GM23338 (cell line): ENCODE measurements around the gene MUC12. TPM values are rescaled to one million over a fixed set of nuclear protein-coding genes. Genes with fewer than 3 reads are reported as not detected.

Experiments
- ATAC-seq: fragments of 200-7000 bp; cut with Tn5 transposase; 3 replicates; pipeline ENCODE4 v1.9.1; 2020
- DNase-seq: peaks from one replicate; pipeline ENCODE4 v3.0.0-alpha.2; 2015; ENCODE audit warnings: low spot score
- H2AFZ ChIP-seq: fragments of 200-600 bp; sonication (generic); 2 replicates; pipeline ENCODE4 v1.8.0; 2016; ENCODE audit warnings: antibody characterized with exemption, mild to moderate bottlenecking, moderate library complexity
- H3F3A ChIP-seq: fragments of 200-600 bp; sonication (generic); replicated peaks from 2 replicates; pipeline ENCODE4 v1.8.0; 2017; ENCODE audit warnings: antibody characterized with exemption, mixed run types, low read depth
- H3K27ac ChIP-seq: fragments of 200-600 bp; sonication (generic); 2 replicates; pipeline ENCODE4 v1.6.1; 2016; ENCODE audit warnings: low read depth
- H3K27me3 ChIP-seq: fragments of 200-600 bp; sonication (generic); 2 replicates; pipeline ENCODE4 v1.8.0; 2016; ENCODE audit warnings: mild to moderate bottlenecking, mixed run types, moderate library complexity; ENCODE audit not compliant: insufficient read depth
- H3K36me3 ChIP-seq: fragments of 200-600 bp; sonication (generic); 2 replicates; pipeline ENCODE4 v1.8.0; 2016; ENCODE audit warnings: mild to moderate bottlenecking; ENCODE audit not compliant: insufficient read depth
- H3K4me1 ChIP-seq: fragments of 200-600 bp; sonication (generic); 2 replicates; pipeline ENCODE4 v1.8.0; 2016; ENCODE audit warnings: mild to moderate bottlenecking, moderate library complexity; ENCODE audit not compliant: insufficient read depth
- H3K4me2 ChIP-seq: fragments of 200-600 bp; sonication (generic); 2 replicates; pipeline ENCODE4 v1.7.1; 2017; ENCODE audit warnings: mixed run types
- H3K4me3 ChIP-seq: fragments of 200-600 bp; sonication (generic); 2 replicates; pipeline ENCODE4 v1.6.1; 2016; ENCODE audit warnings: mixed run types
- H3K79me2 ChIP-seq: fragments of 200-600 bp; sonication (generic); replicated peaks from 2 replicates; pipeline ENCODE4 v1.8.0; 2017; ENCODE audit warnings: mild to moderate bottlenecking; ENCODE audit not compliant: insufficient read depth
- H3K9me2 ChIP-seq: fragments of 200-600 bp; sonication (generic); 2 replicates; pipeline ENCODE4 v1.8.0; 2017; ENCODE audit not compliant: insufficient read depth
- H4K20me1 ChIP-seq: fragments of 200-600 bp; sonication (generic); replicated peaks from 2 replicates; pipeline ENCODE4 v1.8.0; 2017; ENCODE audit warnings: mild to moderate bottlenecking; ENCODE audit not compliant: insufficient read depth
- H3K27ac Mint-ChIP-seq: 2 replicates; pipeline ENCODE4 v1.8.0; 2020; ENCODE audit warnings: inconsistent platforms, mild to moderate bottlenecking, moderate library complexity, mixed read lengths
- H3K27me3 Mint-ChIP-seq: 3 replicates; pipeline ENCODE4 v1.8.0; 2022; ENCODE audit warnings: low read depth, mild to moderate bottlenecking, moderate library complexity, mixed read lengths, inconsistent platforms; ENCODE audit not compliant: insufficient read depth, poor library complexity
- H3K36me3 Mint-ChIP-seq: 3 replicates; pipeline ENCODE4 v1.8.0; 2021; ENCODE audit warnings: low read depth, mild to moderate bottlenecking, inconsistent platforms, moderate library complexity, mixed read lengths
- H3K4me1 Mint-ChIP-seq: 3 replicates; pipeline ENCODE4 v1.8.0; 2020; ENCODE audit warnings: mild to moderate bottlenecking, inconsistent platforms, mixed read lengths
- H3K4me3 Mint-ChIP-seq: 3 replicates; pipeline ENCODE4 v1.8.0; 2021; ENCODE audit warnings: moderate library complexity, mild to moderate bottlenecking, inconsistent platforms, mixed read lengths
- H3K9me3 Mint-ChIP-seq: 3 replicates; pipeline ENCODE4 v1.8.0; 2020; ENCODE audit warnings: moderate library complexity, mild to moderate bottlenecking, inconsistent platforms, mixed read lengths
- CREB1 ChIP-seq: fragments of 250-450 bp; sonication (Bioruptor Pico); IDR thresholded peaks from 2 replicates; pipeline ENCODE4 v1.5.0; 2020; ENCODE audit warnings: low read depth, mild to moderate bottlenecking, moderate library complexity
- CTCF ChIP-seq, 2 experiments: fragments of 200-600 bp in 1 of 2; sonication (generic) in 1 of 2; conservative IDR thresholded peaks; 2 replicates each; pipeline versions ENCODE4 v1.5.1 to v1.6.1; 2016 to 2017; ENCODE audit warnings: antibody characterized with exemption in 2 of 2, low read depth in 2 of 2, mild to moderate bottlenecking in 2 of 2, moderate library complexity in 1 of 2
- ETS1 ChIP-seq: IDR thresholded peaks from 2 replicates; pipeline ENCODE4 v1.6.1; 2016; ENCODE audit warnings: antibody characterized with exemption
- EZH2 ChIP-seq: fragments of 200-600 bp; sonication (generic); IDR thresholded peaks from one replicate; pipeline ENCODE4 v1.8.0; 2017; ENCODE audit warnings: antibody characterized with exemption, mild to moderate bottlenecking, low read depth; ENCODE audit not compliant: unreplicated experiment
- EZH2phosphoT487 ChIP-seq: fragments of 200-600 bp; sonication (generic); IDR thresholded peaks from one replicate; pipeline ENCODE4 v1.8.1; 2018; ENCODE audit warnings: antibody characterized with exemption; ENCODE audit not compliant: unreplicated experiment
- JUNB ChIP-seq: IDR thresholded peaks from one replicate; pipeline ENCODE4 v1.6.1; 2016; ENCODE audit warnings: antibody characterized with exemption; ENCODE audit not compliant: unreplicated experiment
- NANOG ChIP-seq: IDR thresholded peaks from 2 replicates; pipeline ENCODE4 v1.6.1; 2016; ENCODE audit warnings: antibody characterized with exemption, borderline replicate concordance
- POLR2AphosphoS5 ChIP-seq: IDR thresholded peaks from 2 replicates; pipeline ENCODE4 v1.6.1; 2016; ENCODE audit warnings: antibody characterized with exemption, low read depth
- REST ChIP-seq: IDR thresholded peaks from one replicate; pipeline ENCODE4 v1.6.1; 2018; ENCODE audit warnings: antibody characterized with exemption; ENCODE audit not compliant: unreplicated experiment
- STAT1 ChIP-seq: IDR thresholded peaks from one replicate; pipeline ENCODE4 v1.6.1; 2016; ENCODE audit warnings: antibody characterized with exemption; ENCODE audit not compliant: unreplicated experiment
- ZNF114 ChIP-seq: fragments of 250-450 bp; sonication (Bioruptor Pico); IDR thresholded peaks from 2 replicates; pipeline ENCODE4 v1.5.0; 2020; ENCODE audit warnings: mild to moderate bottlenecking, moderate library complexity
- ZNF331 ChIP-seq: fragments of 250-450 bp; sonication (Bioruptor Pico); IDR thresholded peaks from 2 replicates; pipeline ENCODE4 v1.5.0; 2020; ENCODE audit warnings: low read depth, mild to moderate bottlenecking, moderate library complexity
- ZNF462 ChIP-seq: fragments of 250-450 bp; sonication (Bioruptor Pico); IDR thresholded peaks from 2 replicates; pipeline ENCODE4 v1.5.0; 2020; ENCODE audit warnings: mild to moderate bottlenecking, moderate library complexity
- polyA plus RNA-seq: library from polyadenylated mRNA; unstranded; fragments of >200 nt; fragmentation: Nextera tagmentation; extraction: Ambion mirVana; gene quantifications from 2 replicates; pipeline ENCODE4 v1.2.1, GENCODE V29; 2016
- total RNA-seq: library from RNA; depleted of rRNA; stranded (reverse); fragments of >200 nt; shearing (Covaris generic); gene quantifications from 2 replicates; pipeline ENCODE4 v1.2.3, GENCODE V29; 2014

MUC12 gene
- total and polyA plus RNA-seq, 2 experiments from 2014 or later, result 4.6 to 18.0 TPM

GRCh38 chr7:100978300-100978699, 8.9 kb downstream of the MUC12 start:
- DNase-seq (no peak), ATAC-seq (no peak)
- Mint-ChIP-seq H3K4me3 (no peak overlapping the region), H3K4me1 (no peaks in the 10 kb centered on the region; the same call in 2 of the 3 replicates), H3K9me3 (no peaks in the 10 kb centered on the region), H3K27ac (no peak overlapping the region), H3K36me3 (no peaks in the 10 kb centered on the region), H3K27me3 (peaks cover 16% of the 10 kb centered on the region)
- no peaks in the 10 kb centered on the region for H4K20me1 ChIP-seq
- no peaks in the 10 kb centered on the region for H3K27me3 ChIP-seq
- H3K79me2 ChIP-seq, result no peaks in the 10 kb centered on the region
- no peak overlapping the region for H3K4me3 ChIP-seq
- H3K9me2 ChIP-seq, result no peaks in the 10 kb centered on the region
- no peaks in the 10 kb centered on the region for H3K36me3 ChIP-seq
- H3K27ac ChIP-seq, result no peak overlapping the region
- H3K4me2 ChIP-seq, result no peak overlapping the region
- H2AFZ ChIP-seq, result no peak overlapping the region
- no peaks in the 10 kb centered on the region for H3K4me1 ChIP-seq
- H3F3A ChIP-seq, result no peaks in the 10 kb centered on the region
- TF ChIP-seq EZH2, result no peak
- no peak for TF ChIP-seq ETS1
- TF ChIP-seq CTCF (conservative IDR thresholded peaks at IDR 0.05; ENCODE audit: low read depth in 2 of 2), result no peak
- TF ChIP-seq CREB1, result no peak
- TF ChIP-seq ZNF331 (CRISPR knock-in tag), result no peak
- TF ChIP-seq ZNF114 (CRISPR knock-in tag), result no peak
- no peak for TF ChIP-seq POLR2AphosphoS5
- no peak for TF ChIP-seq NANOG
- no peak for TF ChIP-seq ZNF462
- no peak for TF ChIP-seq REST
- no peak for TF ChIP-seq EZH2phosphoT487
- no peak for TF ChIP-seq STAT1
- TF ChIP-seq JUNB, result no peak
